ENCODE data around the gene MGP.

DNA sequence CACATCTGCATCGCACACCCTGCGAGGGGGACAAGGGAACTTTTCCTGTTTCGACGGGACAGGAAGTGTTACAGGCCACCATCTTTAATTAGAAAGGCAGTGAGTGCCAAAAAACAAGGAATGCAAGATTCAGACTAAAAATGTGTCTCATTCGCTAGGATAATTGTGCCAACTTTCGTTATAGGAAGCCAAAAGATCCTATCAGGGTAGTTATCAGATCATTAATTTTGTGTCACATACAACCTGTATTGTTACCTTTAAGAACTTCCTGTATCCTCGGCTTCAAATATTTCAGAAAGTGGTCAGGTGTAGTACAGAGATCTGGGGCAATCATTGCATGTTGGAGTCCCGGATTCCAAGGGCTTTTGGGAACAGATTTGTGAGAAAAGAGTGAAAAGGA lies 19.2 kb upstream of the MGP start:
- no peak for TF ChIP-seq CHD2 (IDR thresholded peaks at IDR 0.05; ENCODE audit: low read length, partially characterized antibody)
- TF ChIP-seq, protein P1, sequence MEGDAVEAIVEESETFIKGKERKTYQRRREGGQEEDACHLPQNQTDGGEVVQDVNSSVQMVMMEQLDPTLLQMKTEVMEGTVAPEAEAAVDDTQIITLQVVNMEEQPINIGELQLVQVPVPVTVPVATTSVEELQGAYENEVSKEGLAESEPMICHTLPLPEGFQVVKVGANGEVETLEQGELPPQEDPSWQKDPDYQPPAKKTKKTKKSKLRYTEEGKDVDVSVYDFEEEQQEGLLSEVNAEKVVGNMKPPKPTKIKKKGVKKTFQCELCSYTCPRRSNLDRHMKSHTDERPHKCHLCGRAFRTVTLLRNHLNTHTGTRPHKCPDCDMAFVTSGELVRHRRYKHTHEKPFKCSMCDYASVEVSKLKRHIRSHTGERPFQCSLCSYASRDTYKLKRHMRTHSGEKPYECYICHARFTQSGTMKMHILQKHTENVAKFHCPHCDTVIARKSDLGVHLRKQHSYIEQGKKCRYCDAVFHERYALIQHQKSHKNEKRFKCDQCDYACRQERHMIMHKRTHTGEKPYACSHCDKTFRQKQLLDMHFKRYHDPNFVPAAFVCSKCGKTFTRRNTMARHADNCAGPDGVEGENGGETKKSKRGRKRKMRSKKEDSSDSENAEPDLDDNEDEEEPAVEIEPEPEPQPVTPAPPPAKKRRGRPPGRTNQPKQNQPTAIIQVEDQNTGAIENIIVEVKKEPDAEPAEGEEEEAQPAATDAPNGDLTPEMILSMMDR (IDR thresholded peaks at IDR 0.05): no peak
- no peak for TF ChIP-seq POLR2AphosphoS5 (IDR thresholded peaks at IDR 0.05; ENCODE audit: low read depth, low read length)
- no peak for TF ChIP-seq YY1 (IDR thresholded peaks at IDR 0.05; ENCODE audit: low read depth)
- TF ChIP-seq TCF12 (IDR thresholded peaks at IDR 0.05): no peak
- no peak for TF ChIP-seq NRF1 (IDR thresholded peaks at IDR 0.05; ENCODE audit: low read depth, low read length)
- TF ChIP-seq, protein P2, sequence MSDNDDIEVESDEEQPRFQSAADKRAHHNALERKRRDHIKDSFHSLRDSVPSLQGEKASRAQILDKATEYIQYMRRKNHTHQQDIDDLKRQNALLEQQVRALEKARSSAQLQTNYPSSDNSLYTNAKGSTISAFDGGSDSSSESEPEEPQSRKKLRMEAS (IDR thresholded peaks at IDR 0.05; ENCODE audit: low read depth): no peak
- TF ChIP-seq FOXM1 (IDR thresholded peaks at IDR 0.05; ENCODE audit: low read depth): no peak
- no peak for TF ChIP-seq SIN3A (IDR thresholded peaks at IDR 0.05; ENCODE audit: borderline replicate concordance, low read depth, low read length)
- TF ChIP-seq ELF1 (IDR thresholded peaks at IDR 0.05): no peak
- no peak for TF ChIP-seq RAD21 (IDR thresholded peaks at IDR 0.05; ENCODE audit: low read length)
- no peak for TF ChIP-seq JUND (IDR thresholded peaks at IDR 0.05)

All from SK-N-SH (cell line).